GM21737 (cell line): ENCODE measurements around the gene OSCP1.

Source experiments
- ATAC-seq: cut with Tn5 transposase; IDR thresholded peaks from one replicate; pipeline ENCODE4 v1.9.1; 2021; ENCODE audit warnings: mild to moderate bottlenecking, moderate library complexity; ENCODE audit not compliant: unreplicated experiment

OSCP1 gene

DNA sequence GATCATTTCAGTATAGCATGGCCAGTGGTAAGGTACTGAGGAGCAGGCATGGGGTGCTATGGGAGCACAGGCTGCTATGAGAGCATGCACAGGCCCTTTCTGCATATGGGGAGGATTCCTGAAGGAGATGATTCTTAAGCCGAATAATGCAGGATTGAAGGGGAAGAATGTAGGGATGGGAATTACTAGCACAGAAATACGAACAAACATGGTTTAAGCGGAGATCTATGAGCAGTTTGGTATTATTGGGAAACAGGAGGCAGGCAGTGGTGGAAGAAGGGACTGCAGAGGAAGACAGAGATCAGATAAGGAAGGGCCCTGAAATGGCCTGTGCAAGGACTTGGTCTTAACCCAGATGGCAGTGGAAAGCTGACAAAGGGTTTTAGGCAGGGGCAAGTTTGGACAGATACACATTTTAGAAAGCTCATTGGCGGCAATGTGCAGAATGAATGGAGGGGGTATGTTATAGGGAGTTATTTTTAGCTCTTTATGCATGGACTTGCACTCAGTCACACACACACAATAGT is 1.7 kb downstream of the OSCP1 start:
- ATAC-seq = no peak

DNA sequence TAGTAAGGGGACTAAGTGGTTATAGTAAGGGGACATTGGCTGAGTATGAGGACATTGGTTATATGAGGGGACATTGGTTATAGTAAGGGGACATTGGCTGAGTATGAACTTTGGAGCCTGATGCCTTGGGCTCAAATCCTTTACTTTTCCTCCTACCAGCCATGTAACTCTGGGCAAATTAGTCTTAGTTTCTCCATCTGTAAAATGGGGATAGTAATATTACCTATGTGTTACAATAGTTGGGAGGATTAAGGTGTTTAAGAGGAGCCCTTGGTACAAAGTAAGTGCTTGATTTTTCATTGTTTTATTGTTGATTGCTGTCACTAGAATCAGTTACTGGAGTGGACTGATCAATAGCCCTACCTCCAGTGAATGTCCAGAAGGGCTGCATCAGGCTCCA is 2.8 kb downstream of the OSCP1 start:
- ATAC-seq = no peak

DNA sequence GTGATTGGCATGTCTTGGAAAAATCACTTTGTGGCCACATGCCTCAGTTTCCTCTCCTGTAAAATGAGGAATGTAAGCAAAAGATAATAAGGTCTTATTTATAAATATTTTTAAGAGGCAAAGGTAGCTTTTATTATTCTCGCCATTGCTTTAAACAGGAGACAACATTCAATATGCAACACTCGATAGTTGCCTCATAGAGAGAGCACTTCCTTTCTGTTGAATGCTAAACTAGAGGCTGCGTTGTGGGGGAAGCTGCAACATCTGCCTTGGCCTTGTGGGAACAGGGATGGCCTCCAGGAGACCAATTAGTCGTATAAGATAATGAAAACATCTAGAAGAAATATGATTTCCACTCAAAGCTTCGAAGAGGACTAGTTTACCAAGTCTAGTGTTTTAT is 3.5 kb downstream of the OSCP1 start:
- no peak for ATAC-seq

DNA sequence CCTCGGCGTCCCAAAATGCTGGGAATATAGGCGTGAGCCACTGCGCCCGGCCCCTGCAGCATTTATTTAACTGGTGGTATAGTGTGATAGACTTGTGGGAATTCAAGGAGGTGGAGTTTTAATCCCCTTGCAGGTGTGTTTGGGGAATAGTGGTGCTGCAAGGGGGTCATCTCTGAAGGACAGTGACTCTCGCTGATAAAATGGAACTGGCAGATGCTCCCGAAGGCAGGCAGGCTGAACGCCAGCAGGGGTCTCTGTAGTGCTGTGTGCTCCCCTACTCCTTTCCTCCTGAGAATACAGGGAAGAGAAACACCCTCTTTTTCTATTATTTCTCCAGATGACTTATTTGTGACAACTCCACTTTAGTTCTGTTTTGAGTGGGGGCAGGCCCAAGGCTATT is 4.0 kb downstream of the OSCP1 start:
- no peak for ATAC-seq

DNA sequence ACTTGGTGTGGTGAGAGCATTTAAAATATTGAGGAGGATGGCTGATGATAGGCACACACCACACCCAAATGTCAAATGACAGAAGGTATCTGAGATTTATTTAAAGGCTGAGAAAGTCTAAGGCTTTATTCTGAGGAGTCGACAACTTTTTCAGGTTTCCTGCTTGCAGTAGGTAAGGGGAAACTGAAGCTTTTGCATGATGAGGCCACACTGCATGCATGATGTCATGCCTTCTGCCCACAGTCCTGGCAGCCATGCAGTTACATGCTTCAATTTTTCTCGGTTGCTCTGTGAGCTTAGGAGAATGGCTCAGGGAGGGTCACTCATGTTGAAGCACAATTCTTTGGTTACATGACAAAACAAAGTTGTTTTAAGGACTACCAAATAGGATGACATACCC is 7.0 kb downstream of the OSCP1 start:
- no peak for ATAC-seq

DNA sequence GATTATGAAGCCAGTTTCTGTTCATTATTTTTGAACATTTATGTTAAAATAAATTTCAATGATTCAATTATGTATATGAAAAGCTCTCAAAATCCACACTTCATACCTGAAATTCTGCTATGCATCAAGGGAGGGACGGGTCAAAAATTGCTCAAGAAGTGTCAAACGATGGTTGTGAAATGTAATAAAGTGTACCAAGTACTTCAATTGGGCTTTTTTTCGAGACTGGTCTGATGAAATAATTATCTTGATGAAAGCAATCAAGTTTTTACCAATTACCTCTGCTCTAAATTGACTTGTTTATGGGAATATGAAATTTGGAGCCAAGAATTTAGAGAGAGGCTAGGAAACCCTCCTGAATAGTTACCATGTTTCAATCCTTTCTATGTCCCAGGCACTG is 7.9 kb downstream of the OSCP1 start:
- no peak for ATAC-seq

DNA sequence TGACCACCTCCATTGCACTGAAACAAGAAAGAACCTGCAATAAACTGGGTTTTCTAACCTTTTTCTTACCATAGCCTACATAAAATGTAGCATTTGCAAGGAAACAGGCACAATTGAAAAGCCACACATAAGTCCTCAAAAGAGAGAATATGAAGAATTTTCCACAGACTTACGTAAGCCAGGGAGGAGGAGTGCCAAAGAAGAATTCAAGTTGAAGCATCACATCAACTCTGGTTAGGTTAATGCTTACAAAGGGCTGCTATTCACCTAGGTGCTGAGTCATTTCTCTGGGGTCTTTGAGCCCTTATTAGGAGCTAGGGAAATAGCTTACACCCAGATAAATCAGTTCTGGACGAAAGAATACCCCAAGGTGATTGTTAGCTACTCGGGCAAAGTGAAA is 9.6 kb downstream of the OSCP1 start:
- no peak for ATAC-seq

DNA sequence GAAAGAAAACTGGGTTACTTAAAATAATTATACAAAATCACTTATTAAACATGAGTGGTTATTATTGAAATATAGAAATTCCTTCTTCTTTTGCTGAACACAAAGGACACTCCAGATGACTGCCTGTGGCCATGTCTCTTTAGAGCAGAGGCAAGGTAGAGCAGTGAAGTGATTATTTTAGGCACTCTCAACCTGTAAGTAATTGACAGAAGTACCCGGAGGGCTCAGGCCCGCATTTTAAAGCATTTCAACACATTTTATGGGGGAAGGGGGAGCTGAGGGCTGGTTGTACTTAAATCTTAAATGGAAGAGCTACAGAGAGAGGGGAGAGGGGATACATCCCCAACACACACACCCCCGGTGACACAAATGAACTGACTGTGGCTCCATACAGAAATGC is 10.2 kb downstream of the OSCP1 start:
- no peak for ATAC-seq

DNA sequence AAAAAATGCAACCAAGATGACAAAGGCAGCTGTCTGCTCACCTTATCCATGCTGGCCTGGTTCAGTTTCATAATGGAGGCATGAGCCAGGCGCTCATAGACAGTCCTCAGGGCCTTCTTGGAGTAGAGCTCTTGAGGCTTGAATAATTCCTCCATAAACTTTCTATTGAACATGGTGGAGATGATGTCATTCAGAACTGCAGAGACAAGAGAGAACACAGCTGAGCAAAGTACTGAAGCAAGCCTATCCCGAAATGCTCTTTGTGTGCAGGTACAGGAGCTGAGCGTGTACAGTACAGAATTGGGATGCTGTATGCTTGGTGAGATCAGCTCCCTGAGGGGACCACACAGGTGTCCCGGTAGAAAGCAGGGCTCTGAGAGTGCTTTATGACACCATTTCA is 11.5 kb downstream of the OSCP1 start:
- no peak for ATAC-seq

DNA sequence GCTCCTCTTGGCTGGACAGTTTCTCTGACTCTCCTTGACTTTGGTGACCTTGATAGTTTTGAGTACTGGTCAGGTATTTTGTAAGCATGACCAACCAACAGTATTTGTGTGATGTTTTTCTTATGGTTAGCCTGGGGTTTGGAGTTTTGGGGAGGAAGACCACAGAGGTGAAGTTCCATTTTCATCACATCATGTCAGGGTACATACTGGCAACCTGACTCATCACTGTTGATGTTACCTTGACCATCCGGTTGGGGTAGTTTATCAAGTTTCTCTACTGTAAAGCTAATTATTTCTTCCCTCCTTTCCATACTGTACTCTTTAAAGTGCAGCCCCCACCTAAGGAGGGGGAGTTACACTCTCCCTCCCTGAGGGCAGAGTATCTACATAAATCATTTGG is 13.4 kb downstream of the OSCP1 start:
- ATAC-seq = no peak

DNA sequence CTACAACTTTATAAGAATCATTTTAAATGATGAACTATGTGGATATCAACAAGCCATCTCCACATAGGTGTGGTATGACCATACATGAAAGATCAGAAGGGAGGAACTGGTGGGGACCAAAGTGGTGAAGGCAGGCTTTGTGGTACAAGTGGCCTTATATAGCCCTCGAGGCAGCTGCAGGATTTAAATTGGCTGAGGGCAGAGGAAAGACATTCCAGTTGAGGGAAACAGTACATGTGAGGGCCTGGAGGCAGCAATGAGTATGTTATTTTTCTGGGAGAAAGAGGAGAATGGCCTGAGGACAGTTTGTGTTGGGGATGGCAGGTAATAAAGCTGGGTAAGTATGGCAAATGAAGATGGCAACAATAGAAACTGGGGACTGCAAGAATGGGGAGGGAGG is 17.1 kb downstream of the OSCP1 start:
- ATAC-seq = no peak

DNA sequence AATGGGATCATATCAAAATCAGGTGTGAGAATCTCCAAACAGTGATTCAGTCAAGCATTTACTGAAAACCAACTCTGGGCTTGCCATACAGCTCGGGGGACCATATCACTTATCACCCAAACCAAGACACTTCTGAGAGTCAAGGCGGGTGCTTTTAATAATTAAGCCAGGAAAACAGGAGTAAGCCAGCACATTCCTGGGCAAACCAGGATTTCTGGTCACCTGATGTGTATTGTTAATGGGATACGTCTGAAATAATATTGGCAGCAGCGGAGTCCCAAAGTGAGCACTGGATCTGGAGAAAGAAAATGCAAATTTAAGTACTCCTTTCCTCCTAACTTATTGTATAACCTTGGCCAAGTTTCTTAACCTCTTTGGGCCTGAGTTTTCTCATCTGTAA is 17.6 kb downstream of the OSCP1 start:
- no peak for ATAC-seq

DNA sequence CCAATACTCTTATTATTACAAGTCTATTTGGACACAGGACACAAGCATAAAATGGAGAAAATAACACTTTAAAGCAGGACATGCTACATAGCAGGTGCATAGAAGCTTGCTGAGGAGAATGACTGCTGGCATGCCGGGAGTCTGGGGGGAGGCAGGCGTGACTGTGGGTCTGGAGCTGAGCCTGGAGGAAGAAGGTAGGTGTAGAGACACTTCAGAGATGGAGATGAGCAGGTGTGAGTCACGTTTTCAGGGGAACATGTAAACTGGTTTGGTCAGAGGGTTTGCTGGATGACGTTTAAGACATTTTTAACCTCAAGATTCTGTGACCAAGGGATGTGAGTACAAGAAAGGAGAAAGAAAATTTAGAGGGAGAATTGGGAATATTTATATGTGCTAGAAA is 24.5 kb downstream of the OSCP1 start:
- ATAC-seq = no peak

DNA sequence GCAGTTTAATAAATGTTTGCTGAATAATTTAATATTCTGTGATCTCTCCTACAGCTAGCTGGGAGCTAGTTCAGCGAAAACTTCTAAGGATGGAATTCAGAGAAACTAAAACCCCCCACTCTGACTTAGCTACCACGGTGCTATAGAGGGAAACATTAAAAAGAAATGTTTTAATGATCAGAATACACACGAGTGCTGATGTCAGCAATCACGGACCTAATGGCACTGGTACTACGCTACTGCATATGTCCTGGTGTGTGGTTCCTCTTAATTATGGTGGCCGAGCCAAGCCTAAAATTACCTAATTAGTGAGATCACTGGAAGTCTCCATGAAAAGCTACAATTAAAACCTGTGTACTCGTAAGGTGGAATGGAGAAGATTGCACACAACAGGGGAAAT is 28.6 kb downstream of the OSCP1 start:
- ATAC-seq = no peak

DNA sequence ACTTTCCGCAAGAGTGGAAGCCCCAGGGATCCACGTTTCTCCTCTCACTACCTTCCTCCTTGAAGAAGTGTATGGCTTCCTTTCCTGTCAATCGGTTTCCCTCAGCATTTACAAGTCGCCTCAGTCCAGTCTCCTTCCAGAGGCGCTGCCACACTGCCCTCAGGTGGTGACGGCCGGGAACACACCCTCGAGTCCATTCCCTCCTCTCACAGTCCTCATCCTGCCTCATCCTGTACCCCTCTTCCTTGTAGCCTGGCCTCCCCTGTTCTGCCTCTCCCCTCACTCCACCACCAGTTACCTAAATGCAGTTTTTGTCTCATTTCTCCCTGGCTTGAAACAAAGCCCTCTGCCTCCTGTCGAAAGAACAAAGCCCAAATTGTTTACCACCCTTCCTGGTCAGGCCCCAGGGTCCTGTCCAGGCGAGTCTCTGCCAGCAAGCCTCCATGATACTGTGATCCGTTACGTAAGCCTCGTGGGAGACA is 29.4 kb downstream of the OSCP1 start:
- no peak for ATAC-seq

DNA sequence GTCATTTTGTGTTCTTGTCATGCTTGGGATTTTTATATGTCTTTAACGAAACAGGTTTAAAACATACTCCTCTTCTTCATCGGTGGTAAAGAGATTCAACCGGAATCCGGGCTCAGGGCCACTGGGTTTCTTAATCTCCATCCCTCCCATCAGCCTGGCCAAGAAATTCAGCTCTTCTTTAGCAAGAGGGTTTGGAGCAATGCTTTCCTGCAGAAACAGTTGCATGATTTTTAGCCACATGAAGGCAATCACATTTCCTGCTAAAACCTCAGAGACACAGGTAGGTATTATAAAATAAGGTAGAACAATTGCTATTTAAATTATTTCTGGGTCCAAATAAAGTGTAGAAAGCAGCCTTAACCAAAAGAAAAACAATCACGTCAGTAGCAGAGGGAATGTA is 29.8 kb downstream of the OSCP1 start:
- ATAC-seq = no peak

DNA sequence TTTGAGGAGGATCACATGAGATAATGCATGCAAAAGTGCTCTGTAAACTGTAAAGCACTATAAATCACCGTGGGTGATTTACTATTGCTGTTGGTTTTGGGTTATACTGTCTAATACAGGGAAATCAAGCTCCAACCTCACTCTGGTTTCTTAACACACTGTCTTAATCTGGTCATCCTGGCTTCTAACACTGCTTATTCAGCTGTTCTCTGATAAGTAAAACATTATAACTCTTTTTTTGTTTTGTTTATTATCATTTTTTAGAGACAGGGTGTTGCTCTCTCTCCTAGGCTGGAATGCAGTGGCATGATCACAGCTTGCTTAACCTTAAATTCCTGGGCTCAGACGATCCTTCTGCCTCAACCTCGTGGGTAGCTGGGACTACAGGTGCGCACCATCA is 30.7 kb downstream of the OSCP1 start:
- no peak for ATAC-seq

DNA sequence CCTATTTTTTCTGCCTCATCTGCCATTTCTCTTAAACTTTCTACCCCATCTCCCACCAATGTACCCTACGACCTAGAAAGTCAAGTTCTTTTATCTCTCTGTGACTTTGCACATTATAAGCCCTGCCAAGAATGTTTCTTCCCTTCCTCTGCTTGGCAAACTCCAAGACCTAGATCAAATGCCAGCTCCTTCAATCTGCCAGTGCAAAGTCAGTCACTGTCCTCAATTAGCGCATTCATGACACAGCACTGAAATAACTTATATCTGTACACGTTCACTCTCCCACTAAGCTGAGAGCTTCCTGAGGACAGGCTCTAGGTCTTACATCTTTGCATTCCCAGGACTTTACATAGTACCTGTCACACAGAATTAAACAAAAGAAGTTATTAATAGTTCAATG is 31.1 kb downstream of the OSCP1 start:
- no peak for ATAC-seq

DNA sequence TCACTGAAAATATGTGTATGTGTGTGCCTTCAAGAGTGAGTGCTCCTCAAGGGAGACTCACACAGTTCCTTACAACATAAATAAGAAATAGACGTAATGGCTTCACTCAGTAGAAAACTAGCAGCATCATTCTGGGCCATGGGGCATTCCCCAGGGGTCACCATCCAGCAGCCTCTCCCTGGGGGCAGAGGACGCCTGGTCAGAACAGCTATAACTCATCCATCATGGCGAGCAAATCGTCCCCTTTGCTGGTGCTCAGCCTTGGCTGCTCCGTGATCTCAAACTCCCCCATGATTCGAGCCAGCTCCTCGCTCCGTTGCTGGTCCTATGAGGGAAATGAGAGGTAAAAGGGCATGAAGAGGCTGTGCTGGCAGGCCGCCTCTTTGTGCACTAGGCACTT is 32.3 kb downstream of the OSCP1 start:
- ATAC-seq = no peak

DNA sequence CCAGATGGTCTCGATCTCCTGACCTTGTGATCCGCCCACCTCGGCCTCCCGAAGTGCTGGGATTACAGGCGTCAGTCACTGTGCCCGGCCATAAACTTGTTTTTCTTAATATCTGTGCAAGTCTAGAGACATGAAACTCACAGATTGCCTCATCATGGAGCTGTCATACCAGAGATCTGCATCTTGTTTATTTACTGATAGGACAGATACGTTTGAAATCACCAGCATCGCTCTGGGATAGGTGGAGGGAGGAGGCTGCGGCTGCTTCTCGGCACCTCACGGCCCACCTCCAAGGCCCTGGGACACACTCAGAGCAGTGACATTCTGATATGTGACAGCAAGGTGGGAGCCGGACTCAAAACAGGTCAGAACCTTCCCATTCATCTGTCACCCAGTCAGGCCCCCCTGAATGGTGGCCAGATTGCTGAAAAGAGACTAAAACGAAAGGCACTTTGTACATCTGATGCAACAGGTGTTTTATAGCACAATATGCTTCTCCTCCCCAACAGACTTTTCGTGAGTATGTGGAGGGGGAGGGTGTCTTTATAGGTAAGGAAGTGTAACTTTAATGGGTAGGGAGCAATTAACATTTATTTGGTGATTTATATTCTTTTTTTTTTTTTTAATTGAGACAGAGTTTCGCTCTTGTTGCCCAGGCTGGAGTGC is 34.5 kb downstream of the OSCP1 start:
- no peak for ATAC-seq

DNA sequence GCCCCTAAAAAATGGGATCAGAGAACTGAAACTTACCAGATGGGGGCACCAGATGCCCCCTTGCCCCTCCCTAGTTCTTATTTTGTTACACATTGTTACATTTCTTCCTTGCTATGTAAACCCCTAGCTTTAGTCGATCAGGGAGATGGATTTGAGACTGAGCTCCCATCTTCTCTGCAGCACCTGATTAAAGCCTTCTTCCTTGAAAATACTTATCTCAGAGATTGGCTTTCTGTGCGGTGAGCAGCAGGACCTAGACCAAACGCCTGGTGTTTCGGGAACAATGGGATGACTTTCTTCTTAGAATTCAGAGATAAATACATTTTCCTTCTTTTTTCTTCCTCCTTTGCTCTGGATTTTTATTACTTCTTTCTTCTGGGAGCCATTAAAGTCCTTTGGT is 35.9 kb downstream of the OSCP1 start:
- ATAC-seq = no peak

DNA sequence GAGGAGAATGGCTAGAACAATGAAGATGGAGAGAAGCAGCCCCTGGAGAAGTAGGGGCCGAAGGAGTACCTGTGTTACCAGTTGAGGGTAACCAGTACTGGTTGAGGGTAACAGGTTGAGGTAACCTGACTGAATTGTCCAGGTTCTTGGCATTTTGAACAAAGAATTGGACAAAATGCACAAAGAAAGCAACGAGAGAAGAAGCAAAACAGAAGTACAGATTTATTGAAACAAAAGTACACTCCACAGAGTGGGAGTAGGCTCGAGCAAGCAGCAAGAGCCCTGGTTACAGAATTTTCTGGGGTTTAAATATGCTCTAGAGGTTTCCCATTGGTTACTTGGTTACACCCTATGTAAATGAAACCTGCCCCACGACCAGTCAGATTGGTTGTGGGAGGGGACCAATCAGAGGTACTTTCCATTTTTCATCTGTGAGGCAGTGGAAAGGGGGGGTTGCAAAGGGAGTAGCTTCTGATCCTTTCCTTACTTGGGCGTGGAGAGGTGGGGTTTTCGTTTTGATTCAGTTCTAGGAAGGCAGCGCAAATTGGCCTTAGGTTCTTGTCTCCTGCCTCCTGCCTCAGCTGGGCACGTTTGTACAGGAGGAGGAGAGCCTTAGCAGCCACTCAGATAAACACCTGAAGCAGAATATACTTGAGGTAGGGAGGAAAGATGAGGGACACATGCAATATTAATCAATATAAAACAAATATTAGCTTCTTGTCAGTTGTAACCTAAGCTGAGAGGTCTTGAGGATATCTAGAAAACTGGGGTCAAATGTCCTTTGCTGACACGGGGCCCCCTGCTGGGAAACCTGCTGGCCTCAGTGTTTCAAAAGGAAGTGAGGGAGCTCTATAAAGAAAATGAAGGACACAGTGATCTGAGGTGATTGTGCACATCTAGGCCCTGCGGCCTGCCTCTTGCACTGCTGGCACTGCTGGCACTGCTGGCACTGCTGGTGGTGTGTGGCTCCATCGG is 38.3 kb downstream of the OSCP1 start:
- no peak for ATAC-seq
